GM18499 (cell line): ENCODE results near the gene KLF9.

Source experiments
- ATAC-seq: cut with Tn5 transposase; IDR thresholded peaks from one replicate; pipeline ENCODE4 v1.9.1; 2021; ENCODE audit warnings: moderate number of reproducible peaks; ENCODE audit not compliant: insufficient read depth, unreplicated experiment

The KLF9 gene

GRCh38 chr9:70413799-70414775, at the start of gene KLF9:
KLF9 (minus strand) TSS chr9:70414657; CDS start chr9:70413363, 1,294 bp downstream.
- ATAC-seq: peak; percentile 45

DNA sequence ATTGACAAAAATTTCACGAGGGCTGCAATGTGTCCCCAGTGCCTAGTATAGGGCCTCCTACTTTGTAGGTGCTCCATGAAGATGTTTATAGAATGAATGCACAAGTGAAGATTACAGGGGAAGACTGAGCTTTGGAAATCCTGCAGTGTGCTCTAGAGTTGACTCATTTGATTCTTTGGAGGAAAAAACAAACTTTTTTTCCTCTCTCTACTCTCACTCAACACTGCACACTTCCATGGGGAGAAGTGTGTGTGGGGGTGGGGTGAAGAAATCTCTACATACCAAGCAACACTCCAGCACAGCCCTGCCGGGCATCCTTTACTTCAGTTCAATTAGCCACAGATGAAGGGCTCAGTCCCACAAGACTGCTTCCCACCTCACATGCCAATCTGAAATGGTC, 49.4 kb upstream of the KLF9 start:
- no peak for ATAC-seq

GRCh38 chr9:70462300-70462699, 47.8 kb upstream of the KLF9 start:
- ATAC-seq: no peak

- no peak for ATAC-seq
Measured at GRCh38 chr9:70457235-70457634, 42.8 kb upstream of the KLF9 start.

DNA sequence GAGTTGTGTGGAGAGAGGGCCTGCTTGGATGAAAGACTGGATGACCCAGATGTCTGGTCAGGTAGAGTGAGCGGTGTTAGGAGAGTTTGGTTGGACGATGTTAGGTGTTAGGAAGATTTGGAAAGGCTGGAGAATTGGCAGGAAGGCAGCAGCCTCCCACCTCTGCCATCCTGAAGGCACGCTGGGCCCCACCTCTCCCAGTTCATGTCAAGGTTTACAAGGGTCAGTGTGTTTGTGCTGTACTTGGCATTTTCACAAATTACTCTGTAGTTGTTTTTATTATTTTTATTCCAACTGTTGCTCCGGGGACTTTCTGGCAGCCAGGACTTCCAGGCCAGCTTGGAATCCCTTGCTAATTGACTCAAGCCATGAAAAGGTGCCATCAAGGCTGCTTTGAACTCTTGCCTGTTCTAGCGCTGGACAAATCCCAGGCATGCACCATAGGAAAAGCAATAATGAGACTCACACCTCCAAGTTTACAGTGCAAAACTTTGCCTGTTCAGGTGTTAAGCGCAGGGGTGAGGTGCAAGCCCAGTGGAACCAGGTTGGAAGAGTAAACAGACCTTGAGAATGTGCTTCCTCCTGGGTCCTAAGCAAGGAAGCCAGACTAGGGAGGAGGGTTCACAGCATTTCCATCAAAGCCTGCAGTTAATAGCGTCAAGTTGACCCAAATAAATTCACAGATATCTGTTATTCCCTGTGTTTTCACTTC, 41.7 kb upstream of the KLF9 start:
- no peak for ATAC-seq

DNA sequence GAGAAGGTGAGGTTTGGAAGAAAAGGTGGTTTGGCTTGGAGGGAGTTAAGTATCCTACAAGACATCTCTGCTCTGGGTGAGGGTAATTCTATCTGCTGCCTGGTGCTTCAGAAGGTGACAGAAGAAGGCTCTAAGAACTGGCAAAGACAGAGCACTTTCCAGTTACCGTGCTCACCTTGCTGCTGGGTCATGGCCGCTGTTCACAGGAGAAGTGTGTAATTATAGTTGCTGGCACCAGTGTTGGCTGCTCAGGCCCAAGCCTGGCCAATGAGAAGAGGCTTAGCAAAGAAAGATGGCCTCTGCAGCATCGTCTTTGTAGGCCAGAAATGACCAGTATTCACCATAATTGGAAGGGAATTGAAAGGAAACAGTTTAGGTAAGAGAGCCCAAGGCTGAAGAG, 37.9 kb upstream of the KLF9 start:
- no peak for ATAC-seq

- ATAC-seq: no peak
Measured at GRCh38 chr9:70451765-70452164, 37.3 kb upstream of the KLF9 start.

DNA sequence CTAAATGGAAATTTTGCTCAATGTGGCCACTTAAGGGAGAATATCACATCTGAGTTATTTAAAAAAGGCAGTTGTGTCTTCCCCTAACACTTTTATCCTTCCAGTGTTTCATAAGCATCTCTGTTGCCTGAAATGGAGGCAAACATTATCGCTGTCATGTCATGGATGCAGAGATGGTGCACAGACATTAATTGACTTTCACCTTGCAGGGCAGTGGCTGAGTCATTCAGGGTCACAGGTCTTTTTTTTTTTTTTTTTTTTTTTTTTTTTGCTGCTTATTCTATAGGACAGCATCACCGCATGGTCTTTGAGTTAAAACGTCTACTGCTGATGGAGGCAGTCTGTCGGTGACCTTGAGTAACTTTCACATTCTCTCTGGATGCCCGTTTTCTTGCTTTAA, 36.3 kb upstream of the KLF9 start:
- no peak for ATAC-seq

DNA sequence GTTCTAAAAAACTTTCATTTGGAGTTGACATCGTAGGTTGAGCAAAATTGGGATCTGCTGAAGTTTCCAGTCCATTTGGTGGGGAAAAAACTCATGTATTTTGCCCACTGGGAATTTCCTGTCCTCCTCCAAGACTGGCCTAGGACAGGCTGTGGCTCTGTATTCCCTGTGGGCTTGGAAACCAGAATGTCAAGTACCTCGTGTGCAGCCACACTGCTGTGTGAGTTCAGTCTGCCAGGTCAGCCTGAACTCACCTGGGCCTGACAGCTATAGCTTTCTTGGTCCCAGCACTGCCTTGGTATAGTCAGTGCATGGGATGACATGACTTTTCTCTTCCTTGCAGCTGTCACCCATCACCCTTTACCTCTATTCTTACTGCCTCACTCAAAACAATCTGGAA, 35.0 kb upstream of the KLF9 start:
- no peak for ATAC-seq

GRCh38 chr9:70448919-70449318, 34.5 kb upstream of the KLF9 start:
- ATAC-seq: no peak

GRCh38 chr9:70444904-70445303, 30.4 kb upstream of the KLF9 start:
- no peak for ATAC-seq

- no peak for ATAC-seq
Measured at GRCh38 chr9:70442328-70442848, 27.9 kb upstream of the KLF9 start.

GRCh38 chr9:70441622-70442021, 27.2 kb upstream of the KLF9 start:
- no peak for ATAC-seq

- ATAC-seq: no peak
Measured at GRCh38 chr9:70439991-70440706, 25.7 kb upstream of the KLF9 start.

GRCh38 chr9:70438341-70438928, 24.0 kb upstream of the KLF9 start:
- no peak for ATAC-seq

GRCh38 chr9:70435948-70436347, 21.5 kb upstream of the KLF9 start:
- ATAC-seq: no peak

GRCh38 chr9:70429899-70430298, 15.4 kb upstream of the KLF9 start:
- no peak for ATAC-seq

- ATAC-seq: no peak
Measured at GRCh38 chr9:70428781-70429180, 14.3 kb upstream of the KLF9 start.

GRCh38 chr9:70427161-70427945, 12.9 kb upstream of the KLF9 start:
- no peak for ATAC-seq
